HG03469 (cell line): ENCODE data around the gene KAT2A.
"Not testable (repeated sequence)": the region's sequence is repeated elsewhere in the genome, so short reads cannot be mapped to it uniquely, and the experiment has no call there.

Experiments
- ATAC-seq: cut with Tn5 transposase; IDR thresholded peaks from one replicate; pipeline ENCODE4 v1.9.1; 2021; ENCODE audit warnings: mild to moderate bottlenecking, moderate library complexity, moderate number of reproducible peaks; ENCODE audit not compliant: unreplicated experiment

The KAT2A gene

DNA sequence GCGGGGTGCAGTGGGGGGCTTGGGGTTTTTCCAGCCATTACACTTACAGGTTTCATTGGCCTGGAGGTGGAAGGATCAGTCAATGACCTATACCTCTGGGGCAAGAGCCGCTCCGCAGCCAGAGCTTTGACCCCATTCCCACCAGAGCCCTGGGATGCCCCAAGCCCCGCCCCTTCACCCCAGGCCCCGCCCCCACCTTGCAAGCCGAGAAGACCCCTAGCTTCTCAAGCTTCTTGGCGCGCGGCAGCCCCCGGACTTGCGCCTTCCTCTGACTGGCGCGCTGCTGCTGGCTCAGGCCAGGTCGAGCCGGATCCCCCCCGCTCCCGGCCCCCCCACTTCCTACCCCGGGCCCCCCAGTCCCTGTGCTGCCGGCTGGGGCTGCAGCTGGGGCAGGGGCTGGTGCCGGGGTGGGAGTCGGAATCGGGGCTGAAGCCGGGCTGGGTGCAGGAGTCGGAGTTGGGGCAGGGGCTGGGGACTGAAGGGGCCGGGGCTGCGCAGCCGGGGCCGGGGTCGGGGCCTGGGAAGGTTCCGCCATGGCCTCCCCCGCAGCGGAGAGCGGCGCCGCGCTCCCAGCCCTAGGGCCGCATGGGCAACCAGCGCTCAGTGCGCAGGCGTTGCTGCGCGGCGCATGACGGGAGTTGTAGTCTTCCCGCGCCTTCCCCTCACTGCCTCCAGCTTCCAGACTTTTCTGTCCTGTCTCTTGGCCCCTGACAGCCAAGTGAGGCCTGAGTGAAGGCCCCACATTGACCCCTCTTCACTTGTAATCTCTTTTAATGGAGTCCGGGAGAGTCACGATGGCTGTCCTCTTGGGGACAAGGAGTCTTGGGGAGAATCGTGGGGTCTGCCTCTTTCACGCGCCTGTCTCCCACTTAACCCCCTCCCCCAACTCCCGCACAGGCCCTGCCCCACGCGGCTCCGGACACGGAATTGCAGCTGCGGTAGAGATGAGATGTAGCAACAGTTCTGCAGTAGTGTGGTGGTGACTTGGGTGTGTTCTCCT lies at the start of gene KAT2A:
Gene KAT2A (minus strand): TSS at position 598 of the 1,000 bp plus-strand sequence. CDS start 63 bp downstream, at position 535.
- ATAC-seq, result no peak

DNA sequence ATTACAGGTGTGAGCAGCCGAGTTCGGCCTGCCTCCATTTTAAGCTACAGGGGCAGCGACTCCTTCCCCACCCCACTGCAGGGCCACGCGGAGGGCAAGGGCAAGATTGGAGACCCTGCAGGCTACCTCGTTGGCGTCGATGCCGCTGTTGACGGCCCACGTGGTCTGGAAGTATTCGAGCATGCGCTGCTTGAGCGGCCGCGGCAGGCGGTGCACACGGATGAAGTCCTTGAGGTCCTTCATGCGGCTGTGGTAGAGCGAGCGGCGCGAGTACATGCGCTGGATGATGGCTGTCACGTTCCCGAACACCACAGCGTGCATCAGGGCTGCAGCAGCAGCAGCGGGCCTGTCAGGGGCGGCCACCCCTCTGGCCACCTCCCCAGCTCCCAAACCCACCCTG lies 48.2 kb upstream of the KAT2A start:
- no peak for ATAC-seq

- ATAC-seq, result no peak
Measured at GRCh38 chr17:42167807-42168206, 46.6 kb upstream of the KAT2A start.

DNA sequence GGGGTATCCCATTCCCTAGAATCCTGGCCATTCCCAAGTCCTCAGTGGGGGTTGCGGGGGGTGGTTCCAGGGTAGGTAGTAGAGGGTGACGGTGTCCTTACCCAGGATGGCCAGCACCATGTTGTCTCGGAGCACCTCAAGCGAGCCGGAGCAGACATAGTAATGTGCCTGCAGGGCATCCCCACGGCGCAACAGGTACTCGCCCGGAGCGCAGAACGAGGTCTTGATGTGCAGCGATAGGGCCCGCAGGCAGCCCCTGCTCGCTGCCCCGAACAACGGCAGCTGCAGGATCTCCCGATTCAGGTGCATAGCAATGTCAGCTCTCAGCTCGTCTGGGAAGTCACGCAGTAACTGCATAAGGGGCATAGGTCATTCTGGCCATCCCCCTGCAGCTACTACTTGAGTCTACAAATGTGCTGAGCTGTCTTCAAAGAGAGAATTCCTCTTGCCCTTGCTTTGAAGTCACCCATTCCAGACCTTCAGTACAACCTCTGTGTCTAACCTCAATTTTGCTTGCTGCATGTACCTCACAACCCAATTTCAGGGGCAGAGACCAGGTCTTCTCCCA lies 45.1 kb upstream of the KAT2A start:
- ATAC-seq, result no peak

DNA sequence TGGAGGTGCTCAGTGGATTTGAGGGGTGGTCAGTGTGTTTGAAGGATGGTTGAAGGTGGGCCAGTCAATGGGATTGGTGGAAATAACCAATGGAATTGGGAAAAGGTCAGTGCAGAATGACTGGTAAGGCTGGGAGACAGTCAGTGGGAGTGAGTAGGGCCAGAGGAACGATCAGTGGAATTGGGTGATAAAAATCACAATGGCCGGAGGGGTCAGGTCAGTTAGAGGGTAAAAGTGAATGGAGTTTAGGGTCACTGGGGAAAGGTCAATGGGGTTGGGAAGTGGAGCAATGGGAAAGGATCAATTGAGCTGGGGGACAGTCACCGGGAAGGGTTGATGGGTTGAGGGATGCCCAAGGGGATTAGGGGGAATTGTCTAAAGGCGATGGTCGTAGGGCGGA lies 44.6 kb upstream of the KAT2A start:
- ATAC-seq, result no peak

GRCh38 chr17:42163696-42164407 lies 42.7 kb upstream of the KAT2A start:
- no peak for ATAC-seq

GRCh38 chr17:42163113-42163512 lies 41.9 kb upstream of the KAT2A start:
- ATAC-seq, result no peak

GRCh38 chr17:42160531-42160910 lies 39.4 kb upstream of the KAT2A start:
- no peak for ATAC-seq

DNA sequence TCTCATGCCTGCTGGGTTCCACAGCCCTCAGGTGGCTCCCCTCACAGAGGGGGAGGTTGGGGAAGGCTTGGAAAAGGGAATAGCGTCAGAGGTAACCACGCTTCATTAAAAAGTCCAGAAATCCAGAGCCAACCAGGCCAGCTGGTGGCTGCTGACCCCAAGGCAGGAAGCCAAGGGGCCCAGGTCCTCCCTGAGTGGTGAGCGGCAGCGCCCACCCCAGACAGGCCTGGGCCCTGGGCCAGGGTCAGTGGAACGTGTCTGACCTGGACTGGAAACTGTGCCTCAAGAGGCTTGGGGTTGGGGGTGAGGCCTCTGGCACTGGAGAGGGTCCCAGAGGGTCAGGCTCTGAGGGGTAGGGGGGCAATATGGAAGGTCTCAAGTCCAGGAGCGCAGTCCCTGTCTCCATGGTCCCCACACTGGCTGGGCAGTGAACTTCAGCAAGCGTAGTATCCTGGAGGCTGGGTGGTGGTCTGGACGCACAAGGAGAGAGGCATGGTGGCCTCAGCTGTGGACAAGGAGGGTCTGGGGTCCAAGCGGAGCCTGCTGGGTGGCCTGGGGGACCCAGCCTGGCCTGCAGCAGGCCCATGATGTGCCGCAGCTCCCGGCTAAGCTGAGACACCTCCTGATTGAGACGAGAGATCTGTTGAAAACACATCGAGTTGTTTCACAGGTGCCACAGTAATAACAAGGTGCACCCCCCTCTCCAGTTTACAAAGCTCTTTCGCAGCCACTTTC lies 38.8 kb upstream of the KAT2A start:
- no peak for ATAC-seq

DNA sequence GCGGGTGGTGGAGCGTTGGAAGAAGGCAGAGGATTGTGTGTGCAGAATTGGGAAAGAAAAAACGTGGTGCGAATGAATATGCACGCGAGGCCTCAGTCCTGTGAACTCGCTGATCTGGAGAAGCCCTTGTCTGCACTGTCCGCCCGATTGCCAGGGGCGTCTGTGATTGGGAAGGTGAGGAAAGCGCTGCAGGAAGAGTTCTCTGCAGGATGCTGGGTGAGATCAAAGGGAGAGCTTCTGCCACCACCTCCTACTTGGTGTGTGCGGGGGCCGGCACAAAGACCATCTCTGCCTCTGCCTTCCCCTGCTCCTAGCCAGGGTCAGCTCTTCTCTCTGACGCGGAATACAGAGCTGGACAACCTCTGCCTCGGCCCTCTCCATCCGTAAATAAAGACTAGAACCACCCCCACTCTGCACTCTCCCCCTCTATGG lies 34.5 kb upstream of the KAT2A start:
- no peak for ATAC-seq

DNA sequence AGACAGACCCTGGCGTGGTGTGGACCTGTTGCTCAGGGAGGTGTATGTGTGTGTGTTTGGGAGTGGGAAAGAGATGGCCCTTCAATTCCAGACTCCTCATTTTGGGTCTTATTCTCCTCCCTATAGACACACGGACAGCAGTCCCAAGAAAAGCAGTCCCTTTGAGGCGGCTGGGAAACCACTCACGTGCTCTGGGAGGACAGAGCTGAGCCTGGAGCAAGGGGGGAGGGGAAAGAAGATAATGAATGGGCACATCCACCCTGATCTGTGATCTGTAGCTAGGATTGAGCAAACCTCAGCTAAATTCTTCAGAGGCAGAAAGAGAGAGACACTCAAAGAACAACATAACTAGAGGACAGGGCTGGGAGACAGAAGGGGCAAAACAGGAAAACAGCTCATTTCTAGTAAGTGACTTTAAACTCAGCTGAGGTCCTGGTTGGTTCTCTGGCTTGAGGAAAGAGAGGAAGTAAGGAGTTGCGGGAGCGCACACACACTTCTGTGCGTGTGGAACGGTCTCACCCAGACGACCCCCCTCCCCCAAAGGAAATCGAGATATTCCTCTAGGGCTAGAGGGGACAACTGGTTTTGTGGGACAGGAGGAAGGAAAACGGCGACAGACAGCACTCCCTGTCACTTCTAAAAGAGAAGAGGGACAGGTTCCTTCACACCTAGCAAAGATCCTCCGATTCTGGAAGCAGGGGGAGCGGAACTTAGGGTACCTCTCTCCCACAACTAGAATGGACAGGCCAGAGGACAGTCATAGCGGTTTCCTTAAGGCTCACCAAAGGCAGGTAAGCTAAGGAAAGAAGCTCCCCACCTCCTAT lies 33.0 kb upstream of the KAT2A start:
- ATAC-seq, result no peak

GRCh38 chr17:42146911-42147607 lies 25.9 kb upstream of the KAT2A start:
- no peak for ATAC-seq

DNA sequence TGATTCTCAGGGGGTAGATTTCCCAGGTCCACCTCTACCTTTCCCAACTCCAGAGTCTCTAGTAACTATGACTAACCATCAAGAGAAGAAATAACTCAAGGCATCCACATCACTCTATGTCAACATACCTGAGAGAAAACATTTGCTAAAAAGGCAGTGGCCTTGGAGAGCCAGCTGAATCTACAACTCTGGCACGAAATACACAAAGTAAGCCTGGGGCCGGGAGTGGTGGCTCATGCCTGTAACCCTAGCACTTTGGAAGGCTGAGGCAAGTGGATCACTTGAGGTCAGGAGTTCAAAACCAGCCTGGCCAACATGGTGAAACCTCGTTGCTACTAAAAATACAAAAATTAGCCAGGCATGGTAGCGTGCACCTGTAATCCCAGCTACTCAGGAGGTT lies 22.0 kb upstream of the KAT2A start:
- ATAC-seq, result not testable (repeated sequence)

DNA sequence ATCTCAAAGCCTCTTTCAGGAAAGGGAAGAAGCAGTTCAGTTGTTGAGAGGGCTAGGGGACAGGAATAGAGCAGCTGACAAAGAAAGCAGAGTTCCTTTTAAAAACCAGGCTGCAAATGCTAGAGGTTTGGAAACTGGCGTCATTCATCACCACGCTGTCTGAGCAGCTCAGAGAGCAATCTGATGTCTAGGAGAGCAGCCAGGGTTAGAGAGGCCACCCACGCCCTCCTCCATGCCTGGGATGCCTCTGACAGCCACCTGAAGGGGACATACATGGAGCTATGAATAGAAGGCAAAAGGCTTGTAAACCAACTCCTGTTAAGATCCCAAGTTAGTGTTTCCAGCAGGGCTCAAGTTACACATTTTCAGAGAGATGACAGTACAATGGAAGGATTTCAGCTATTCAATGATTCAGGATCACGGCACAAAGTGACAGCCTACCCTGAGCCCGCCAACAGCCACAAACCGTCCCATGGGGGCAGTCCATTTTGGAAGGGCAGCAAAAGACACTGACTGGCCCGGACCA lies 21.3 kb upstream of the KAT2A start:
- no peak for ATAC-seq

GRCh38 chr17:42141382-42141781 lies 20.2 kb upstream of the KAT2A start:
- ATAC-seq, result no peak

GRCh38 chr17:42140690-42141089 lies 19.5 kb upstream of the KAT2A start:
- ATAC-seq, result not testable (repeated sequence)

DNA sequence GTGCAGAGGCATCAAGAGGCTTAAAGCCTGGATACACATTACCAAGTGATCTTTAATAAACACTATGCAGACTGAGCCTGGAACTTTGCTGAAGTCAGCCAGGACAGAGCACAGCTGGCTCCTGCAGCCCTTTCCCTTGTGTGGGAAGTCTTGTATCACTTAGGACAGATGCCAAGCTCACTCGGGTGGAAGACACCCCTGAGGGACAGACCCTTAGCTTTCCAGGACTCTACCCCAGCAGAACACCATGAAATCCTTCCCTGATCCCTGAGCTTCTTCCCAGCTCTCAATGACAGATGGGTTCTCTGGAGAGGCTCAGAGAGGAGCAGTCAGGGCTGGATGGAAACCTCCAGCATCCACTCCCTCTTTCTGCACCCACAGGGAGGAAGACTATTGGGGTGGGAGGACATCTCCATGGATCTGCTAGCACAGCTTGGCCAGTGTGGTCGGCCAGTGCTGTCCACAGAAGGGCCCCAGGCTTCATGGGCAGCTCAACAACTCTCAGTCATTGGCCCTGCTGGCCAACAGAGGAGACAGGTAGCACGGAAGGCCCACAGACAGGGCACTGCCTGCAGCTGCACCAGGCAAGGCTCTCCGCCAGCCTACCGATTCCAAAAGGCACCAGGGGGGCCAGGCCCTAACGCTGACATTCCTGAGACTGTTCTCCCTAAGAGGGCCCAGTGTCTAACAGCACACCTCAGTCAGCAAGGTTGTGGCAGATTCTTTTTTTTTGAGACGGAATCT lies 17.8 kb upstream of the KAT2A start:
- ATAC-seq, result no peak

GRCh38 chr17:42136654-42137051 lies 15.5 kb upstream of the KAT2A start:
- ATAC-seq, result no peak
